DND-41 (cell line): ENCODE measurements around the gene TUBB6.

Experiments
- ATAC-seq: fragments of 200-7000 bp; cut with Tn5 transposase; 3 replicates; pipeline ENCODE4 v1.9.1; 2021; ENCODE audit warnings: low read depth; ENCODE audit not compliant: insufficient read depth
- DNase-seq: peaks from one replicate; pipeline ENCODE4 v3.0.0-alpha.2; 2020
- H2AFZ ChIP-seq: 2 replicates; pipeline ENCODE4 v1.6.0; 2012; ENCODE audit warnings: low read depth, low read length
- H3K27ac ChIP-seq: 2 replicates; pipeline ENCODE4 v1.5.1; 2012; ENCODE audit warnings: low read length, inconsistent platforms
- H3K27me3 ChIP-seq: fragments of 200-600 bp; sonication (generic); 2 replicates; pipeline ENCODE4 v1.6.0; 2012; ENCODE audit warnings: low read length, mild to moderate bottlenecking, inconsistent platforms; ENCODE audit not compliant: insufficient read depth, poor library complexity
- H3K36me3 ChIP-seq: 2 replicates; pipeline ENCODE4 v1.5.1; 2012; ENCODE audit warnings: low read length, inconsistent platforms; ENCODE audit not compliant: insufficient read depth
- H3K4me1 ChIP-seq: 2 replicates; pipeline ENCODE4 v1.5.1; 2012; ENCODE audit warnings: mild to moderate bottlenecking, low read length; ENCODE audit not compliant: insufficient read depth
- H3K4me2 ChIP-seq: 2 replicates; pipeline ENCODE4 v1.6.0; 2012; ENCODE audit warnings: mild to moderate bottlenecking, moderate library complexity, low read length, inconsistent platforms; ENCODE audit not compliant: insufficient read depth
- H3K4me3 ChIP-seq, 2 experiments: fragments of 200-600 bp in 1 of 2; shearing (Covaris generic) in 1 of 2; 2 replicates each; pipeline ENCODE4 v1.5.1; 2012 to 2016; ENCODE audit warnings: inconsistent platforms in 2 of 2, low read length in 2 of 2, mild to moderate bottlenecking in 2 of 2, low read depth in 1 of 2, moderate library complexity in 1 of 2
- H3K79me2 ChIP-seq: 2 replicates; pipeline ENCODE4 v1.6.0; 2012; ENCODE audit warnings: low read length, inconsistent platforms; ENCODE audit not compliant: insufficient read depth
- H3K9ac ChIP-seq: 2 replicates; pipeline ENCODE4 v1.6.0; 2012; ENCODE audit warnings: low read depth, mild to moderate bottlenecking, inconsistent platforms, low read length, moderate library complexity
- H3K9me3 ChIP-seq: 2 replicates; pipeline ENCODE4 v1.5.1; 2012; ENCODE audit warnings: low read length, moderate library complexity, mild to moderate bottlenecking, inconsistent platforms; ENCODE audit not compliant: insufficient read depth, severe bottlenecking
- H4K20me1 ChIP-seq: 2 replicates; pipeline ENCODE4 v1.6.0; 2012; ENCODE audit warnings: low read length; ENCODE audit not compliant: insufficient read depth
- EZH2 ChIP-seq: IDR thresholded peaks from 3 replicates; pipeline ENCODE4 v1.6.1; 2012; ENCODE audit warnings: borderline replicate concordance, low read depth, mild to moderate bottlenecking, moderate library complexity, low read length, inconsistent platforms; ENCODE audit not compliant: severe bottlenecking
- TF ChIP-seq, protein P1 (sequence below): IDR thresholded peaks from 2 replicates; pipeline ENCODE4 v1.5.1; 2012; ENCODE audit warnings: borderline replicate concordance, low read length, moderate library complexity, mild to moderate bottlenecking; ENCODE audit not compliant: poor library complexity, severe bottlenecking; ENCODE audit errors: extremely low read depth

Gene TUBB6

DNA sequence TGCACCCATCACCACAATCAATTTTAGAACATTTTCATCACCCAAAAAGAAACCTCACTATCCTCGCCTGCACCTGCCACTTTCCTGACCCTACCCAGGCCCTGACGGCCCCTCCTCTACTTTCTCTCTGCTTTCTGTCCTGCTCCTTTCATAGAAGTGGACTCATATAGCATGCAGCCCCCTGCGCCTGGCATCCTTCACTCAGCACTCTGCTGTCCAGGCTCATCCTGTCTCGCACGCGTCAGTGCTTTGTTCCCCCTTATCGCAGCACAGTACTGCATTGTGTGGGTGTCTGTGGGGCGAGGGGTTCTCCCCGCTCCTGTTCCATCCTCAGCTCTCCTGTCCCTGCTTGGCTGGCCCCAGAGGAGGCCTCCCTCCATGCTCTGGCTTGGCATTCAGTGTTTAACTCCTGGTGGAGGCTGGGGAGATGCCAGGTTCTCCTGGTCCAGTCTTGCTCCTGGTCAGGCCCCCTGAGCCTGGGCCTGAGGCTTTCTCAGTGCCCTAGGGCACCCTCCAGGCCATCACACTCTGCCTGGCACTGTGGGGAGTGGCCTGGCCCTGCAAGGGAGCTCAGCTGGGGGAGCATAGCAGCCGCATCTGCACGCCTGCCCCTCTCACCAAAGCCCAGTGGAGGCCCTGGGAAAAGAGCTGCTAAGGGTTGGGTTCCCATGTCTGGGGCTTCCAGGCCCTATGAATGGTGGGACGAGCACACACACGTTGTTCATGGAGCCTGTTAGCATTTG lies 6.6 kb upstream of the TUBB6 start:
- Histone ChIP-seq H2AFZ (no peak overlapping the region), H3K4me2 (no peak overlapping the region), H3K4me1 (no peaks in the 10 kb centered on the region), H3K4me3 (no peak overlapping the region), H4K20me1 (no peaks in the 10 kb centered on the region), H3K36me3 (no peaks in the 10 kb centered on the region), H3K79me2 (no peaks in the 10 kb centered on the region), H3K9ac (no peak overlapping the region), H3K27me3 (no peaks in the 10 kb centered on the region), H3K27ac (no peak overlapping the region), H3K9me3 (no peaks in the 10 kb centered on the region)
- DNase-seq (no peak), ATAC-seq (no peak)
- TF ChIP-seq, protein P1, sequence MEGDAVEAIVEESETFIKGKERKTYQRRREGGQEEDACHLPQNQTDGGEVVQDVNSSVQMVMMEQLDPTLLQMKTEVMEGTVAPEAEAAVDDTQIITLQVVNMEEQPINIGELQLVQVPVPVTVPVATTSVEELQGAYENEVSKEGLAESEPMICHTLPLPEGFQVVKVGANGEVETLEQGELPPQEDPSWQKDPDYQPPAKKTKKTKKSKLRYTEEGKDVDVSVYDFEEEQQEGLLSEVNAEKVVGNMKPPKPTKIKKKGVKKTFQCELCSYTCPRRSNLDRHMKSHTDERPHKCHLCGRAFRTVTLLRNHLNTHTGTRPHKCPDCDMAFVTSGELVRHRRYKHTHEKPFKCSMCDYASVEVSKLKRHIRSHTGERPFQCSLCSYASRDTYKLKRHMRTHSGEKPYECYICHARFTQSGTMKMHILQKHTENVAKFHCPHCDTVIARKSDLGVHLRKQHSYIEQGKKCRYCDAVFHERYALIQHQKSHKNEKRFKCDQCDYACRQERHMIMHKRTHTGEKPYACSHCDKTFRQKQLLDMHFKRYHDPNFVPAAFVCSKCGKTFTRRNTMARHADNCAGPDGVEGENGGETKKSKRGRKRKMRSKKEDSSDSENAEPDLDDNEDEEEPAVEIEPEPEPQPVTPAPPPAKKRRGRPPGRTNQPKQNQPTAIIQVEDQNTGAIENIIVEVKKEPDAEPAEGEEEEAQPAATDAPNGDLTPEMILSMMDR, result no peak
- TF ChIP-seq EZH2, result no peak

DNA sequence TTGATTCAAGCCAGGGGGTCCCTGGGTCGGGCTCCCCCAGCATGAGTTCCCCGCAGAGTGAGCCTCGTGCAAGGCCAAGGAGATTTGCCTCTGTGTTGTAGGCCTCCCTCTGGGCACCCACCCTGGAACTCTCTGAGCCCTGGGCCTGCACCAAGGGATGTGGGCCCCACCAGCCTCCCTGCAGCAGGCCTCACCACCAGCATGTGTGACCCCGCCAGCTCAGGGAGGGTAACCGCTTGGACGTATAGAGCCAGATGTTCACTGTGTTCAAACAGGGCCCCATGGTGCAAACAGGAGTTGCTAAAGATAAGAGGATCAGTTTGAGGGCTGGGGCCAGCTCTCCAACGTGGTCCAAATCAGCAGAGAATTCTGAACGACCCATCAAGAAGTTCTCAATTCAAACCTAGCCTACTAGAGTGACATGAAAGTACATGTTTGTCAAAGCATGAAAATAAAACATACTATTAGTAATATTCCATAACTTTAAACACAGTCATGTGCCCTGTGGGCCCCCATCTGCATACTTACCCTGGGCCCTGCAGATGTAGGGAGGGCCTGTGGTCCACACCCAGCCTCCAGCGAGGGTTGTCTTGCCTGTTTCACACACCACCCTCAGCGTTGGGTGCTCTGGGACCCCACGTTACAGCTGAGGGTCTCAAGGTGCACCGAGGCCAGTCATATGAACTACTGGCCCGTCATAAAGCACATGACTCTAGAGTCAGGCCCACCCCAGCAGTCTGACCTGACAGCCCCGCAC lies 5.5 kb upstream of the TUBB6 start:
- H3K9ac ChIP-seq, result no peak overlapping the region
- no peak overlapping the region for H3K27ac ChIP-seq
- no peak for DNase-seq
- no peaks in the 10 kb centered on the region for H3K36me3 ChIP-seq
- H4K20me1 ChIP-seq, result no peaks in the 10 kb centered on the region
- no peaks in the 10 kb centered on the region for H3K9me3 ChIP-seq
- no peak for ATAC-seq
- H3K4me2 ChIP-seq, result no peak overlapping the region
- no peaks in the 10 kb centered on the region for H3K79me2 ChIP-seq
- no peak overlapping the region for H3K4me3 ChIP-seq
- H3K4me1 ChIP-seq, result no peaks in the 10 kb centered on the region
- TF ChIP-seq EZH2, result no peak
- TF ChIP-seq, protein P1, result no peak
- H2AFZ ChIP-seq, result no peak overlapping the region
- H3K27me3 ChIP-seq, result no peaks in the 10 kb centered on the region

DNA sequence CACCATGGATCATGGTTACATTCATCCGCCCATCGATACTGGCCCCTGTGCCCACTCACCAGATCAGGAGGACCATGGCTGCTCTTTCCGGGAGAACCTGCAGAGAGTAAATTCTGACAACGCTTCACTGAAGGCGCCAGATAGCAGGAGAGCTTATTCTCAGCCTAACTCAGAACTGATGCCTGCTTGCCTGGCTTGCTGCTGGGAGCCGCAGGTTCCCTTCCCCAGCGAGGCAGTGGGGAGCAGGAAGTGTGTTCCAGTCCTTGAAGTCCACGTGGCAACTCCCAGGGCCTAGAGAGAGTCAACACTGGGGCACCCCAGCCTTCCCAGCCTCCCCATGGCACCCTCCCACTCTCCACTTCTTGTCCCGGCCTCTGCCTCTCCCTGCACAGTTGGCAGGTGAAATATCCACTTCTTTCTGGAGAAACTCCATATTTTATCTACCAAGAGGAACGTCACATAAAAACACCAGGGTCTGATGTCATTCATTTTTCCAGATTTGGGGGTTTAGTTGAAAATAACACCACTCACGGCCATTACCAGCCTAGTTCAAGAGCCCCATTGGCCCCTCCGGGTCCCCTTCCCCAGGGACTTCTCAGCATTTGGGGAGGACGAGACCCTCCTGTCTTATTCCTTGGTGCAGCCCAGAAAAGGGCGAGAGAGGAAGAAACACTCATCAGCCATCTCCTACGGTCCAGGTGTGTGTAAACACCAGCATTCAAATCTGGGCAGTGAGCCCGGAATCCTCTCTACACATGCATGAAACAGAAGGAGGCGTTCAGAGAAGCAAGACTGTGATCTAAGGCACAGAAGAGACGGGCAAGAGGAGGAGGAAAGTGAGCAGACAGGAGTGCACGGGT lies 3.5 kb upstream of the TUBB6 start:
- DNase-seq (no peak), ATAC-seq (no peak)
- TF ChIP-seq EZH2, result no peak
- TF ChIP-seq, protein P1, result no peak

More for the DNA sequence above, 3.5 kb upstream of the TUBB6 start:
- Histone ChIP-seq H2AFZ (no peak overlapping the region), H3K36me3 (no peaks in the 10 kb centered on the region), H3K4me3 (no peak overlapping the region), H3K27ac (no peak overlapping the region), H3K79me2 (no peaks in the 10 kb centered on the region), H3K4me1 (no peaks in the 10 kb centered on the region), H3K4me2 (no peak overlapping the region), H3K9ac (no peak overlapping the region), H3K27me3 (no peaks in the 10 kb centered on the region), H3K9me3 (no peaks in the 10 kb centered on the region), H4K20me1 (no peaks in the 10 kb centered on the region)
